Ovary (tissue), 9 donors: Measurements from ENCODE around the gene CIAO1. TPM values are rescaled to one million over a fixed set of nuclear protein-coding genes. Genes with fewer than 3 reads are reported as not detected.

Source experiments
- DNase-seq, 5 donors: peaks; one replicate each; pipeline ENCODE4 v3.0.0-alpha.2; 2019 to 2020
- H3K27ac ChIP-seq, 2 donors: fragments of 200-600 bp; one replicate each; pipeline versions ENCODE4 v1.5.1 to v1.8.0; 2019 to 2022
- H3K27me3 ChIP-seq: fragments of 200-600 bp; one replicate; pipeline ENCODE4 v1.8.0; 2022
- H3K36me3 ChIP-seq: fragments of 200-600 bp; sonication (generic); one replicate; pipeline ENCODE4 v1.5.1; 2019
- H3K4me1 ChIP-seq: one replicate; pipeline ENCODE4 v1.8.1; 2013; ENCODE audit warnings: mild to moderate bottlenecking, moderate library complexity; ENCODE audit not compliant: insufficient read depth
- H3K4me3 ChIP-seq: fragments of 200-600 bp; sonication (generic); one replicate; pipeline ENCODE4 v1.5.1; 2017
- H3K9me3 ChIP-seq, 2 donors: fragments of 200-600 bp in 1 of 2; sonication (generic) in 1 of 2; one replicate each; pipeline versions ENCODE4 v1.5.1 to v1.8.1; 2013 to 2019; ENCODE audit warnings: mild to moderate bottlenecking in 1 of 2, moderate library complexity in 1 of 2
- EP300 ChIP-seq: sonication (generic); formaldehyde crosslinking; IDR thresholded peaks from one replicate; pipeline ENCODE4 v1.6.1; 2017; ENCODE audit warnings: antibody characterized with exemption
- POLR2A ChIP-seq: fragments of 450-650 bp; IDR thresholded peaks from one replicate; pipeline ENCODE4 v1.6.1; 2017; ENCODE audit warnings: antibody characterized with exemption, mild to moderate bottlenecking, moderate library complexity
- WGBS, 3 donors: extraction: QIAGEN DNeasy Blood & Tissue Kit in 1 of 3; methylation state at CpG; one replicate each; pipeline versions ENCODE4 v1.1.5 to v1.1.7; 2013 to 2017; 5-methylcytosine and 5-hydroxymethylcytosine counted together
- intact Hi-C, 4 donors: fragments of 100-400 bp; cut with DNase I; formaldehyde crosslinking; loops; one replicate each; pipeline versions ENCODE4 v1.11.0 to v1.15.1; 2022 to 2023
- polyA plus RNA-seq, 2 donors: library from polyadenylated mRNA; stranded (reverse); fragments of 200-250 nt in 1 of 2; fragments of 350-450 nt in 1 of 2; fragmentation: Illumina TruSeq in 1 of 2; extraction: RNeasy Lipid Tissue Mini Kit (QIAGEN cat#74804) in 1 of 2; gene quantifications; one replicate each; pipeline ENCODE4 v1.2.3, GENCODE V29; 2013 to 2014
- total RNA-seq, 7 donors: library from RNA; depleted of rRNA in 2 of 7; stranded (reverse); fragments of >200 nt in 2 of 7; fragmentation: NEBNext Ultra II Directional in 3 of 7; extraction: Animal tissue kit (Norgen Biotek cat#: 25700) in 3 of 7; gene quantifications; one replicate each; pipeline versions ENCODE4 v1.1.0 to v1.2.4, GENCODE V29; 2016 to 2023
- TF ChIP-seq, protein P1 (sequence below), 3 donors: fragments of 450-650 bp in 2 of 3; fragments of 200-600 bp in 1 of 3; IDR thresholded peaks; one replicate each; pipeline versions ENCODE4 v1.5.1 to v1.8.0; 2016 to 2022; ENCODE audit warnings: antibody characterized with exemption in 3 of 3, mild to moderate bottlenecking in 1 of 3
- donor health status: DM: no; HTN: no; CAD: no; lungs with moderate emphysema.
- donor health status: DM: no; HTN: no; CAD: no.
- donor health status: Bipolar disorder and iron deficiency.
- donor health status: DM: yes; HTN: yes; CAD: no.
- donor health status: DM: no; HTN: no; CAD: no.
- donor health status: DM: yes; HTN: yes; CAD: no.

Gene CIAO1
- total and polyA plus RNA-seq, 9 donors = 42.2 to 103 (median 58.1) TPM

DNA sequence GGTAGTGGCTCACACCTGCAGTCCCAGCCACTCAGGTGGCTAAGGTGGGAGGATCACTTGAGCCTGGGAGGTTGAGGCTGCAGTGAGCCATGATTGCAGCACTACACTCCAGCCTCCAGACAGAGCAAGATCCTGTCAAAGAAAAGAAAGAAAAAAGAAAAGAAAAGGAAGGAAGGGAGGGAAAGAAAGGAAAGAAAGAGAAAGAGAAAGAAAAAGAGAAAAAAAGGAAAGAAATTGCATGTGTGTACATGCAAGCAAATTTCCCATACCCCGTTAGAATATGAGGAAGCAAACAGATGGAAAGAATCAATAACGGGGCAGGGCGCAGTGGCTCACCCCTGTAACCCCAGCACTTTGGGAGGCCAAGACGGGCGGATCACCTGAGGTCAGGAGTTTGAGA lies 18.1 kb upstream of the CIAO1 start:
- Histone ChIP-seq H3K27me3 (no peaks in the 10 kb centered on the region), H3K9me3 (no peaks in the 10 kb centered on the region), H3K36me3 (no peaks in the 10 kb centered on the region), H3K4me3 (no peak overlapping the region), H3K27ac (no peak overlapping the region), H3K4me1 (peaks cover 7% of the 10 kb centered on the region)
- 82 to 88% (median 84%) methylated on average over 5 of the region's 5 CpGs for WGBS, 3 donors
- DNase-seq = no peak
- TF ChIP-seq EP300 (no peak), POLR2A (no peak)
- TF ChIP-seq, protein P1, sequence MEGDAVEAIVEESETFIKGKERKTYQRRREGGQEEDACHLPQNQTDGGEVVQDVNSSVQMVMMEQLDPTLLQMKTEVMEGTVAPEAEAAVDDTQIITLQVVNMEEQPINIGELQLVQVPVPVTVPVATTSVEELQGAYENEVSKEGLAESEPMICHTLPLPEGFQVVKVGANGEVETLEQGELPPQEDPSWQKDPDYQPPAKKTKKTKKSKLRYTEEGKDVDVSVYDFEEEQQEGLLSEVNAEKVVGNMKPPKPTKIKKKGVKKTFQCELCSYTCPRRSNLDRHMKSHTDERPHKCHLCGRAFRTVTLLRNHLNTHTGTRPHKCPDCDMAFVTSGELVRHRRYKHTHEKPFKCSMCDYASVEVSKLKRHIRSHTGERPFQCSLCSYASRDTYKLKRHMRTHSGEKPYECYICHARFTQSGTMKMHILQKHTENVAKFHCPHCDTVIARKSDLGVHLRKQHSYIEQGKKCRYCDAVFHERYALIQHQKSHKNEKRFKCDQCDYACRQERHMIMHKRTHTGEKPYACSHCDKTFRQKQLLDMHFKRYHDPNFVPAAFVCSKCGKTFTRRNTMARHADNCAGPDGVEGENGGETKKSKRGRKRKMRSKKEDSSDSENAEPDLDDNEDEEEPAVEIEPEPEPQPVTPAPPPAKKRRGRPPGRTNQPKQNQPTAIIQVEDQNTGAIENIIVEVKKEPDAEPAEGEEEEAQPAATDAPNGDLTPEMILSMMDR (IDR thresholded peaks at IDR 0.05) = no peak
- intact Hi-C loops = no loop called here

DNA sequence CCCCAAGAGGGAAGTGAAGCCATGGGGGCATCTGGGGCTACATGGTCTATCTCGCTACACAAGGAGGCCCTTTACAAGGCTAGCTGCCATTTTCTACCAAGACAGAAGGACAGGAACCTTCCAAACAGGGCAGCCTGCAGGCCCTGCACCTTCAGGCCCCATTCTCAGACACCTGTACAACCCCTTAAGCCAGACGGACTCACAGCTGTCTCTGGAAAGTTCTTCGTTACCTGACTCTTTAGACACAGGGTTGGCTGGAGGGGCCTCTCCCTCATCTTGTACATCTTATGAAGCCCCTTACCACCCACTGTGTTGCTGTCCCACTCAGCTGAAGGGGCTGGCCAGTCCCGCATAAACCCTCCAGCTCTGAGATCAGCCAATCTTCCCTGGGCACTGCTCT lies 17.4 kb upstream of the CIAO1 start:
- no peaks in the 10 kb centered on the region for H3K36me3 ChIP-seq
- TF ChIP-seq, protein P1 (IDR thresholded peaks at IDR 0.05) = no peak
- no peak for TF ChIP-seq POLR2A
- no peak for TF ChIP-seq EP300
- H3K27ac ChIP-seq = no peak overlapping the region
- H3K27me3 ChIP-seq = no peaks in the 10 kb centered on the region
- 90 to 94% (median 93%) methylated on average over 4 of the region's 4 CpGs for WGBS, 3 donors
- no peak for DNase-seq
- H3K9me3 ChIP-seq = no peaks in the 10 kb centered on the region
- H3K4me1 ChIP-seq = peaks cover 7% of the 10 kb centered on the region
- H3K4me3 ChIP-seq = no peak overlapping the region
- intact Hi-C loops = no loop called here

DNA sequence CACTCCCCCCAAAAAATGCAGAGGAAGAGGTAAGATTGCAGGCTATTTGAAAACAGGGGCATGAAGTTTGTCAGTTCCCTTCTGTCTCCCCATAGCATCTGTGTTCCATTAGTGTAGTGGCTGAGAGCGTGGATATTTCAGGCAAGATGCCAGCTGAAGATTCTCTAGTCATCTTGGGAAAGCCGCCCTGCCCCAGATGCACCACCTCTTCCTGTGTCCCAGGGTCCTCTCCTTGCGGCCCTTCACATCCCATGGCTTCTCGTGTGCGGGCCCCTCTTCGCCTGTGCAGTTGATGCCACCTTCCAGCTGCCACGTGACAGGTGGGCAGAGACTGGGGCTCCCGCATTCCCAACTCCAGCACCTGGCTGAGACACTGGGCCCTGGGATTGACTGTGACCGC lies 16.4 kb upstream of the CIAO1 start:
- Histone ChIP-seq H3K27me3 (no peaks in the 10 kb centered on the region), H3K27ac (no peak overlapping the region), H3K4me1 (peaks cover 7% of the 10 kb centered on the region), H3K36me3 (no peaks in the 10 kb centered on the region), H3K9me3 (no peaks in the 10 kb centered on the region), H3K4me3 (no peak overlapping the region)
- WGBS, 3 donors = 61 to 74% (median 71%) methylated on average over 9 of the region's 9 CpGs
- TF ChIP-seq, protein P1 (IDR thresholded peaks at IDR 0.05) = no peak
- TF ChIP-seq EP300 (no peak), POLR2A (no peak)
- DNase-seq = peak in 1 of 5 donors; percentile 27
- intact Hi-C loops = no loop called here

DNA sequence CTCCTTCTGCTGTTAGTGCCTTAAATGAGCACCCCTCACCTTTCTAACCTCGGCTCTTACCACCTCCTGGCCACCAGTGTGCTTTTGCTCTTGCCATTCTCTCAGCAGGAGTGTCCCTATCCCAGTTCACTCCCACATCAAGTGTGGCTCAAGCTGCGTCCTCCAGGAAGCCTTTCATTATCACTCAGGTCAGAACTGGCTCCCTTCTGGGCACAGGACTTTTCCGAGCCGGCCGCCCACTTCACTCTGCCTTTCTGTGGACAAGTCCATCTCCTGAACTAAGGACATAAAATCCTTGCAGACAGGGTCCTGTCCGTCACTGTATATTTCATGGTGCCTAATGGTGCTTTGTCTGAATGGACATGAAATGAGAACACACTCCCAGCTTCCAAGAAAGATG lies 15.8 kb upstream of the CIAO1 start:
- H3K9me3 ChIP-seq = no peaks in the 10 kb centered on the region
- intact Hi-C loops = no loop called here
- DNase-seq = no peak
- H3K4me3 ChIP-seq = no peak overlapping the region
- no peak overlapping the region for H3K27ac ChIP-seq
- H3K4me1 ChIP-seq = peaks cover 7% of the 10 kb centered on the region
- no peaks in the 10 kb centered on the region for H3K27me3 ChIP-seq
- no peak for TF ChIP-seq POLR2A
- TF ChIP-seq, protein P1 (IDR thresholded peaks at IDR 0.05) = no peak
- TF ChIP-seq EP300 = no peak
- no peaks in the 10 kb centered on the region for H3K36me3 ChIP-seq
- WGBS, 3 donors = 77 to 84% (median 83%) methylated on average over 6 of the region's 6 CpGs
